Coronary artery (tissue), 2 donors: ENCODE results near the gene STMN1.

Experiments
- DNase-seq: peaks from one replicate; pipeline ENCODE4 v3.0.0-alpha.2; 2017; ENCODE audit warnings: low spot score
- H3K27ac ChIP-seq, 2 donors: fragments of 200-600 bp; sonication (generic); one replicate each; pipeline ENCODE4 v1.5.1; 2016 to 2019
- H3K4me3 ChIP-seq: fragments of 200-600 bp; sonication (generic); 2 replicates; pipeline ENCODE4 v1.5.1; 2016; ENCODE audit warnings: mild to moderate bottlenecking, moderate library complexity
- CTCF ChIP-seq: fragments of 200-600 bp; sonication (generic); IDR thresholded peaks from one replicate; pipeline ENCODE4 v1.5.1; 2019; ENCODE audit warnings: antibody characterized with exemption

The STMN1 gene

DNA sequence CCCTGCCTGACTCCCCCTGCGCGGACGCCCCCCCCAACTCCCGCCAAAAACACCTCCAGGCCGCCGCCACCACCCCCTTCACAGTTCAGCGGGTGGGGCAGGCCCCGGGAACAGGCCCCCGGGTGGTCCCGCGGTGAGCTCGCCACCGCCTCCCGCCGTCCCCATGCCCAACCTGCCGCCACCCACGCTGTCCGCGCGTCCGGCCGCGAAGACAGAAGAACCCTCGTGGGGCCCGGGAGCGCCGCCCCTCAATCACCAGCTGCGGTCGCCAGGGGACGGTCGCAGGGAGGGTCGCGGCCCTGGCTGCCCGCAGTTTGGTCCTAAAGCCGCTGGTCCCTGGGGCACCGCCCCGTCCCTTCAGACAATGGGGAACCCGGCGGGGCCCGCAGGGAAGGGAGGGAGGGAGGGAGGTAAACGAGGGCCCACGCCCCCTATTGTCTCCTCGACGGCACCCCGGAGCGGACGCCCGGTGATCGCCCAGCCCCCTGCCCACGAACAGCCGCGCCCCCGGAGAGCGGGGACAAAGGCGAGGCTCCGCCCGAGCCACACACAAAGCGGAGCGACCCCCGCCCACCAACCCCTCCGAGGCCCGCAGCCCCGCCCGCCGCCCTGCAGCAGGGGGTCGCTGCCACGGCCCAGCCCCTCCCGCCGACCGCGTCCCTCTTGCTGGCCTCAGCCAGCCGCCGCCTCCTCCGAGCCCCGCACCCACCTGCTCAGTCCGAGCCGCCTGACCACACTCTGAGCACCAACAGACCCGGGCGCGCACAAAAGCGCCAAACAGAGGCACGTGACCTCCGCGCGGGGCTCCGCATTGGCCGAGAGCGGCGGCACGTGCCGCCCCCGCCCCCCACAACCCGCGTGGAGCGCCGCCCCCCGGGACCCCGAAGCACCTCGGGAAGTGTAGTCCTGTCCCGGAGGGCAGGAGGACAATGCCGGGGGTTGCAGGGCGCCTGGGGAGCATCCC, at the start of gene STMN1:
TSS of gene STMN1 (minus strand) at position 740 of the 964 bp plus-strand sequence. CDS start 1,743 bp downstream, outside the sequence.
- Histone ChIP-seq H3K27ac (peak within 1 kb of the TSS; percentile 75 to 88), H3K4me3 (peak within 1 kb of the TSS; percentile 97)
- peak; percentile 91 for DNase-seq
- TF ChIP-seq CTCF: no peak

- no peak for DNase-seq
- no peak overlapping the region for H3K4me3 ChIP-seq
- no peak overlapping the region for H3K27ac ChIP-seq
- TF ChIP-seq CTCF: no peak
These were observed 49.3 kb upstream of the STMN1 start for GRCh38 chr1:25955553-25955952.

DNA sequence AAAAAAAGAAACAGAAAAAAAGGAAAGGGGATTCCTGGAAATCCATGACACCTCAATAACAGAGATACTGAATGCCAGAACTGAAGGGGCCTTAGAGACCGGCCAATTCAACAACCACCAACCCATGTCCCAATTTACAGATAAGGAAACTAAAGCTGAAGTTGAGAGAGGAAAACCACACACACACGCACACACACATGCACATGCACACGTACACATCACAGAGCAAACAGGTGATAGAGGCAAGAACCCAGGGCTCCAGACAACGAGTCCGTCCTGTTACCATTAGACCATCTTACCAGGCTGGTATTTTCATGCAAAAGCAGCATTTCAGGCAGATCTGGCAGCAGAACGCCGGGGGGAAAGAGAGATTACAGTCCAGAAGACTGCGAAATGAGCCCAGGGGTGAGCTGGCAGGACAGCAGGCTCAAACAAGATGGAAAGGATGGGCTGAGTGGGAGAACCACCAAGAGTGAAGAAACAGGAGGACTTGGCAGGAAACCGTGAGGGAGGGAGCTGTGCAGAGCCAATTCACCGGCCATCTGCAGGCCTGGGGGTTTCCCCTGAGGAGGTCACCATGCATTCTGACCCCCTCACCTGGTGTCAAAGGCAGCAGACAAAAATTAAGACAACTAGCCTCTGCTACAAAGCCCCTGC, 48.2 kb upstream of the STMN1 start:
- Histone ChIP-seq H3K4me3 (no peak overlapping the region), H3K27ac (no peak overlapping the region)
- no peak for DNase-seq
- no peak for TF ChIP-seq CTCF

DNA sequence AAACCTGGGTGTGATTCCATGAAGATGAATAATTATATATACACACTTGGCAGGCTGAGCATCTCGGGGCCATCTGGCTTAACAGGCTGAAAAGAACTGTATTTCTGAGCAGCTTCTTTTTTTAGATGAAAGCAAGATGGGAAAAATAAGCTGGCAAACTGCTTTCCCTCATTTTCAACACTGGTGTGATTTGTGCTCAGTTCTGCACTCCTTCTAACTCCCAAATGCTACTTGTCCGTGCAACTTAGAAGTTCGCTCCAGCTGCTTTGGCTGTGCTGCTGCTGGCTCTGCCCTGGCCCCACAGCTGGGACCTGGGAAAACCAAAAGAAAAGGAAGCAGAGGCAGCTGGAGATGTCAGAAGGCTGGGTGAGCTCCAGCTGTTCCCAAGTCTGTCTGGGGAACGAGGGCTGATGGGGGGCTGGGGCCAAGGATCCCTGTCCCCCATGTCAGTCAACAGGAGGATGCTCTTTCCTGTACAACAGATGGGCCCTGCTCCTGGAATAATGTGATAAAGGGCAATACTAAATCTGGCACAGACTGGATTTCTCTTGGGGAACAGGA, 46.7 kb upstream of the STMN1 start:
- no peak for DNase-seq
- Histone ChIP-seq H3K4me3 (no peak overlapping the region), H3K27ac (no peak overlapping the region)
- no peak for TF ChIP-seq CTCF

DNA sequence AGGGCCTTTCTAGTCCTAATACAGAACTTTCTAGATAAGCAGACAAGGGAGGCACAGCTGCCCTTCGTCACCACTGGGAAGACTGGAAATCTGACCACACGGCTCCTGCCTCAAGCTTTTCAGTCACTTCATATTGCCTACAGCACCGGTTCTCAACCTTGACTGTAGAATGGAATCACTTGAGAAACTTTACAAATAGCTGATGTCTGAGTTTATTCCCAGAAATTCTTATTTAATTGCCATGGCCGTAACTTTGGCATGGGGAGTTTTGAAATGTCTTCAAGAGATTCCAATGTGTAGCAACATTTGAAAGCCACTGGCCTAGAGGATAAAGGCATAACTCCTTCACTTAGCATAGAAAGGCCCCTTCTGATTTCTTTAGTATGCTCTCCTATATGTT, 42.4 kb upstream of the STMN1 start:
- TF ChIP-seq CTCF: no peak
- DNase-seq: no peak

GRCh38 chr1:25947027-25947426, 40.8 kb upstream of the STMN1 start:
- no peak overlapping the region for H3K27ac ChIP-seq
- DNase-seq: no peak
- no peak overlapping the region for H3K4me3 ChIP-seq
- TF ChIP-seq CTCF: no peak

More for the DNA sequence above, 42.4 kb upstream of the STMN1 start:
- H3K4me3 ChIP-seq: no peak overlapping the region
- H3K27ac ChIP-seq: no peak overlapping the region
